ENCODE data around the gene FLT4.

The FLT4 gene

GRCh38 chr5:180626661-180627385 is 22.6 kb downstream of the FLT4 start:
- no peak for DNase-seq (ENCODE audit: low spot score)

DNA sequence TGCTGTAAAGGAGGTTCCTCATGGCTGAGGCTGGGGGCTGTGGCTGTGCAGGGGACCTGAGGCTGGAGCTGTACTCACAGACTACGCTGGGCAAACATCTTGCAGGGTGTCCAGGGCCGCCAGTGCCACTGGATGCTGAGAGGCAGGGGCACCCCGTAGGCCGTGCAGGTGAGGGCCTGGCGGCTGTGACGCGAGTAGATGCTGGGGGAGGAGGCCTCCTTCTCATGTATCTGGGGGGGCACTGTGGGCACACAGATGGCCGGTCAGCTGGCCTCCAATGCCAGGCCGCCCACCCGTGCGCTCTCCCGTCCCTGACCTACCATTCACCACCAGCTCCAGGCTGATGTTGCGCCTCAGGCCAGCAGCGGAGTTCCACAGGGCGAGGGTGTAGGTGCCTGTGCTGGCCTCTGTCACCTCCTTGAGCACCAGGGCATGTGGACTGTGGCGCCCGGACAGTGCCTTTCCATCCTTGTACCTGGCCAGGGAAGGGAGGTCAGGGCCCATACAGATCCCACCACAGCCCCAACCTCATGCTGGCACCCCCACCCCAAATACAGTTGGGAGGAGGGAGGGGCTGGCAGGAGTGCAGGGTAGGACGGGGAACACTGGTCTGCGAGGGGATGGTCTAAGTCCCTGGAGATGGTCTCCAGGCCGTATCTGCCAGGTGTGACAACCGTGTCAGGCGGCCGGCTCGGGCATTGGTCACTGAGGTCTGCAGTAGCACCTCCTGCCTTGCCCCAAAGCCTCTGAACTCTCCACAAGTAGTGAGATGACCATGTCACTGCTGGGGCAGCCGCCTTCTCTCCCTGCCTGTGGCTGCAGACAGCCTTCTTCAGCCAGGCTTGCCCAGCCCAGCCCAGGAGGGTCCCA is 23.4 kb downstream of the FLT4 start:
- no peak for DNase-seq (ENCODE audit: low spot score)

DNA sequence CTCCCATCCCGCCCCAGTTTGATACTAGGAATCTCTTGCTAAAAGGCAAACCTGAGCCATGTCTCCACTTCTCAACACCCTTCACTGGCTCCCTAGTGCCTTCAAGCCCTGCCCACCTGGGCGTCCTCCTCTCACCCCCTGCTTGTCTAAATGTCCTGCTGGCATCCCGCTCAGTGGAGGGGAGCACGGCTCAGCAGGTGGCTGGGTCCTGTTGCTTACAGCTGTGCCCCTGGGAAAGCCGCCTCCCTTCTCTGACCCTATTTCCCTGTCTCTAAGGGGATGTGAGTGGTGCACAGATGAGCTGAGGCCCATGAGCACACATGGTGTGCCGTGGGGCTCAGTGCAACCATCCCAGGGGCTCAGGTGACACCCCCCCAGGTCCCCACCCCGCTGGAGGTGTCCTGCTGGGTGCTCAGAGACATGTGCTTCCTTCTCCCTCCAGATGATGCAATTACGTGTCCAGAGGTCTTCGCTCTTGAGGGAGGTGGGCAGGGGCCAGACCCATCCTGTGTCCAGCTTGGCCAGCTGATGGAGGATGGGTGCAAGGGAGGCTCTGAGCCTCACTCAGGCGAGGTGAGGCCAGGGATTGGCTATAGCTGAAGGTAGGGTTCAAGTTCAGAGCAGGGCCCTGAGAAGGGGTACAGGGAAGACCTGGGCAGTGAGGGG is 24.1 kb downstream of the FLT4 start:
- DNase-seq (ENCODE audit: low spot score), result no peak

- DNase-seq (ENCODE audit: low spot score), result no peak
These were observed 24.8 kb downstream of the FLT4 start for GRCh38 chr5:180624587-180624986.

DNA sequence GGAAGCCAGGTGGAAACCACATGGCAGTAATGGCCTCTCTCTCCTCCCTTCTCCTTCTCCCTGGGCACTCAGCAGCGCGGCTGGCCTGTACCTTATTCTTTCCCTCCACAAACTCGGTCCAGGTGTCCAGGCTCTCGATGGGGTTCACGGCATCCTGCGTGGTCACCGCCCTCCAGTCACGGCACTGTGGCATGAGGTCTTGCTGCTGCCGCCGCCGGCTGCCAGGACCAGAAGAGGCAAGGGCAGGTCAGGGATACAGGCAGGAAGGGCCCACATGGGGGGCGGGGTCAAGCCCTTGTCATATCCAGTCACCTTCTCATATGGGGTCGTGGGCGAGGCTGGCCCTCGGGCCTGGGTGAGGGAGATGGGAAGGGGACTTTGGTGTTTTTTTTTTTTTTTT is 25.6 kb downstream of the FLT4 start:
- no peak for DNase-seq (ENCODE audit: low spot score)

DNA sequence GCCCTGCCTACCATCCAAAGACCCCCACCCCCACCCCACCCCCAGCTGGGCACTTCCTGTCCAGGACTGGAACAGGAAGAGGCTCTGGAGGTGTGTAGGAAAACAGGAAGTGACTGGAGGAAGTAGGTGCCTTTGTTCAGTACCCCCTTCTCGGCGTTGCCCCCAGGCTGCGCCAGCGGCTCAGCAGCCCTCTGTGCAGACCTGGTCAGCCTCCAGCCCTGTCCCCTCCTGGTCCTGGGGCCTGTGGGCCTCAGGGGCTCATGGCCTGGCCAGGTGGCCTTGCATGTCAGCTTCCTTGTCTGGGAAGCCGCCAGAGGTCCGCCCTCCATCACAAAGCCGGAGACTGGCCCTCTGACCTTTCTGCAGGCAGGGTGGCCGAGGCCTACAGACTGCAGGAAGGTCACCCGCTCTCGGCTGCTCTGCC is 26.0 kb downstream of the FLT4 start:
- no peak for DNase-seq (ENCODE audit: low spot score)

DNA sequence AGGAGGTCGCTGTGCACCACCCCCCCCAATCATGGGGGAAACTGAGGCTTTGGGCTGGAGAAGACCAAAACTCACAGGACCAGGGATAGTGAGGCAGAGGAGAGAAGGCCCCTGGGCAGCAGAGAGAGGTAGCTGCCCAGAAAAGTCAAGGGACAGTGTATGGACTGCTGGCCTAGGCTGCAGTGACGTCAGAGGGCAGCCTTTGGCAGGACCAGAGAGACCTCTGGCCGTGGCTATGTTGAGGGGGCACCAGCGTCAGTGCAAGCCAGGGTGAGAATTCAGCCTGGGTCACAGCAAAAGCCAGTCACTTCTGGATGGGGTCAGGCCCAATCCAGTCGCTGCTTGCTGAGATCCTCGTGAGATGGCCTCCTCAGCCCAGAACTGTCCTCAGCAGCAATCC is 26.5 kb downstream of the FLT4 start:
- DNase-seq (ENCODE audit: low spot score), result no peak

- DNase-seq (ENCODE audit: low spot score), result no peak
These were observed 28.1 kb downstream of the FLT4 start for GRCh38 chr5:180621311-180621710.

DNA sequence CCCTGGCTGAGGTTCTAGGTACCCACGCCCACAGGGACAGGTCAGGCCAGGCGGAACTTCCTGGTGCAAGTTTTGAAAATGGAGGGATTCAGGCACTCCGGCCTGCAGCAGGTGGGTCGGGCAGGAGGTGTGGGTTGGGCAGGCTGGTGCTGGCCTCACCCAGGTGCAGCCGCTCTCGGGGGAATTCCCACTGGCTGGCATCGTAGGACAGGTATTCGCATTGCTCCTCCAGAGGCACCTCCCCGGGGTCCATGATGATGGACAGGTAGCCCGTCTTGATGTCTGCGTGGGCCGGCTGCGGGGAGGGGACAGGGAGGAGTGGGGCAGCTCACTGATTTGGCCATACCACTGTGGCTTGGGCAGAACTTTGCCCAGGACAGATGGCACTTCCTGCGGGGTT is 29.4 kb downstream of the FLT4 start:
- no peak for DNase-seq (ENCODE audit: low spot score)

GRCh38 chr5:180619563-180619915 is 29.9 kb downstream of the FLT4 start:
- no peak for DNase-seq (ENCODE audit: low spot score)

GRCh38 chr5:180618829-180619562 is 30.4 kb downstream of the FLT4 start:
- DNase-seq (ENCODE audit: low spot score), result no peak

DNA sequence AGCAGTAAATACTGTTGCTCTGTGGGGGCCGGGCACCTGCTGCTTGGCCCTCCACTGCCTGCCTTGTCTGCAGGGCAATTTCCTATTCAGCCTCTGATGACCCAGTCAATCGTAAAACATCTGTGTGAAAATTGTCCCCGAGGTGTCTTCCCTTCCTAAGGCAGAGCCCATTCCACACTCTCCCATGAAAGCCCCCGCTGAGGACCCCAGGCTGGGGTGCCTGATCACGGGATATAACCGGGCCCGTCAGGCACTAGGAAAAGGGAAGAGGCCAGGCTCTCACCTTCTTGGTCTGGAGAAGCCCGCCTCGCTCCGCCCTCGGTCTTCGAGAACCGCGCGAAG is 30.9 kb downstream of the FLT4 start:
- DNase-seq (ENCODE audit: low spot score), result no peak

- DNase-seq (ENCODE audit: low spot score), result no peak
These were observed 35.6 kb downstream of the FLT4 start for GRCh38 chr5:180613814-180614188.

DNA sequence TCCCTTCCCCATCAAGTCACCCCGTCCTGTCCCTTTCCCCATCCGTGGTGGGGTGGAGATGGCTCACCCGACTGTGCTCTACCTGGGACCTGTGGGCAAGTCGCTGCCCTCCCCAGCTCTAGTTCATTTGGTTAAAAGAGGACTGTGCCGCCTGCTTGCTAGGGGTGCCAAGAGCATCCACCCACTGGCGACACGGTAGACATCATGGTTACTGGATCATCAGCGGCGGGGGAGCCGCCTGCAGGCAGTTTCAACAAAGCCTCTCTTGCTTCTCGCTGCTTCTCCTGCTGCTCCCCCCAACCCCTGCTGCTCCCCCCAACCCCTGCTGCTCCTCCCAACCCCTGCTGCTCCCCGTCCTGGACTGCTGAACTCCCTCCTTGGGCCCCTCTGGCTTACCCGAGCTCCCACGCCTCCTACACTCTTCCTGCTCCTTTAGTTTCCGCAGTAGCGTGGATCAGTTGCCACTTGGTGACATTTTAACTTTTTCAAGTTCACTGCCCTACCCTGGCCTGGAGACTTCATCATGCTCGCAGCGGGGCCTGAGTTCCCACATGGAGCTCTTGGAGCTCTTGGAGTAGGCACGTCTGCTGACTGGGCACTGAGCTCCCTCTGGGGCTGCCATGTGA is 36.1 kb downstream of the FLT4 start:
- DNase-seq (ENCODE audit: low spot score), result no peak

- DNase-seq (ENCODE audit: low spot score), result no peak
These were observed 36.7 kb downstream of the FLT4 start for GRCh38 chr5:180612683-180613082.

DNA sequence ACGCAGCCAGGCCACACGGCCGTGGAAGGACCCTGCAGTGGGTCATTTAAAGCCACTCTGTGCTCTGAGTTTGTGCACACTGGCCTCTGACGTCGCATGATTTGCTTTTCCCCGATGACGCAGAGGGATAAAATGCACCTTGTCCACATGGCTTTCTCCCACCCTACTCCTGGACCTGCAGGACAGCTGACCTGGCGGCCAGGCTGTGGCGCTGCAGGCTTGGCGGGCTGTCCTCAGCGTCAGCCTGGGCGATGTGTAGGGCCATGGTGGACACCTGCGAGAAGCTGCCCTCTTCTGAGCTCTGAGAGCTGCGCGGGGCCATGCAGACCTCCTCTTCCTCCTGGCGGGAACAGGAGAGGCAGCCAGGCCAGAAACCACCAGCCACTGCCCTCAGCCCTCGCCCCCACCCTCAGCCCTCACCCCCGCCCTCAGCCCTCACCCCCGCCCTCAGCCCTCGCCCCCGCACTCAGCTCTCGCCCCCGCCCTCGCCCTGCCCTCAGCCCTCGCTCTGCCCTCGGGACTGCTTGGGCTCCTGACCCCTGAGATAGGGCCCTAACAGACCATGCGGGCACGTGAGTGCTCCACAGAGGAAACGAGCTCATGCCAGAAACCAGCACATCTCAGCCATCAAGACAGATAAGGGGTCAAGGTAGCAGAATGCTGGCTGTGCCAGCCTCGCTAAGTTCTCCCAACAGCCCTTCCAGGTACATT is 38.1 kb downstream of the FLT4 start:
- DNase-seq (ENCODE audit: low spot score), result no peak

- no peak for DNase-seq (ENCODE audit: low spot score)
These were observed 39.4 kb downstream of the FLT4 start for GRCh38 chr5:180609817-180610550.

GRCh38 chr5:180609386-180609785 is 40.0 kb downstream of the FLT4 start:
- no peak for DNase-seq (ENCODE audit: low spot score)

GRCh38 chr5:180608572-180609310 is 40.7 kb downstream of the FLT4 start:
- no peak for DNase-seq (ENCODE audit: low spot score)

Measured in hematopoietic multipotent progenitor cell treated with erythropoietin and hydrocortisone succinate and interleukin-3 and kit ligand, for 17 days (in vitro differentiated cells).